IPS-18a (cell line): ENCODE data around the gene PRDM12.
"Not testable (repeated sequence)": the region's sequence is repeated elsewhere in the genome, so short reads cannot be mapped to it uniquely, and the experiment has no call there.

Experiments
- H3K27ac ChIP-seq: one replicate; pipeline ENCODE4 v1.5.1; 2013; ENCODE audit warnings: low read length
- H3K27me3 ChIP-seq: one replicate; pipeline ENCODE4 v1.6.1; 2013; ENCODE audit warnings: mild to moderate bottlenecking, low read length; ENCODE audit not compliant: control insufficient read depth, insufficient read depth
- H3K36me3 ChIP-seq: one replicate; pipeline ENCODE4 v1.6.1; 2013; ENCODE audit warnings: low read depth, low read length; ENCODE audit not compliant: control insufficient read depth
- H3K4me1 ChIP-seq: one replicate; pipeline ENCODE4 v1.6.1; 2013; ENCODE audit warnings: low read depth, low read length; ENCODE audit not compliant: control insufficient read depth
- H3K4me3 ChIP-seq: one replicate; pipeline ENCODE4 v1.5.1; 2013; ENCODE audit warnings: low read length
- H3K9ac ChIP-seq: one replicate; pipeline ENCODE4 v1.6.1; 2013; ENCODE audit warnings: mild to moderate bottlenecking, low read length, moderate library complexity
- H3K9me3 ChIP-seq: one replicate; pipeline ENCODE4 v1.6.1; 2013; ENCODE audit warnings: low read depth, low read length; ENCODE audit not compliant: control insufficient read depth

Gene PRDM12

DNA sequence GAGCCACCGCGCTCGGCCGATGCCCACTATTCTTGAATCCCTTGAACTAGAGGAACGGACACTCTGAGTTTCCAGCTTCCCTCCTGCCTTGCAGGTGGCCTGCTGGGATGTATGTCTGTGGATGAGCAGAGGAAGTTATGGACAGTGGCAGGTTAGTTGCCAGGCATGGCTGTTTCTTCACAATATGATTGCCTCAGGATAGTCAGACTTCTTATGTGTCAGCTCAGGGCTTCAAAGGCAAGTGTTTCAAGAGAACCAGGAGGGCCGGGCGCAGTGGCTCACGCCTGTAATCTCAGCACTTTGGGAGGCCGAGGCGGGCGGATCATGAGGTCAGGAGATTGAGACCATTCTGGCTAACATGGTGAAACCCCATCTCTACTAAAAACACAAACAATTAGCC is 21.6 kb downstream of the PRDM12 start:
- H3K27ac ChIP-seq, H3K9me3 ChIP-seq, H3K4me3 ChIP-seq, H3K36me3 ChIP-seq, H3K9ac ChIP-seq: not testable (repeated sequence)
- Histone ChIP-seq H3K27me3 (peaks cover 18% of the 10 kb centered on the region), H3K4me1 (peaks cover 10% of the 10 kb centered on the region)

DNA sequence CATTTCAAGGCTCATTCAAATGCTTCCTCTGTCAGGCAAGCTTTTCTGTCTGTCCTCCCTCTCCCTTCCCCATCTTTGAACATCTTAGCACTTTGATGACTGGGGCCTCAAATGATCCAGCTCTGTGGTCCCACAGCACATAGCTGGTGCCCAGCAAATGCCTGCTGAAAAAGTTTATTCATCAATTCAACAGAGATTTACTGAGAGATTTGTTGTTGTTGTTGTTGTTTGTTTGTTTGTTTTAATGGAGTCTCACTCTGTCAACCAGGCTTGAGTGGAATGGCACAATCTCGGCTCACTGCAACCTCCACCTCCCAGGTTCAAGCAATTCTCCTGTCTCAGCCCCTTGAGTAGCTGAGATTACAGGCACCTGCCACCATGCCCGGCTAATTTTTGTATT is 23.2 kb downstream of the PRDM12 start:
- Histone ChIP-seq H3K9ac (no peak overlapping the region), H3K27ac (no peak overlapping the region), H3K4me3 (no peak overlapping the region), H3K9me3 (peaks cover 5% of the 10 kb centered on the region), H3K36me3 (no peaks in the 10 kb centered on the region), H3K27me3 (peaks cover 4% of the 10 kb centered on the region), H3K4me1 (peaks cover 14% of the 10 kb centered on the region)

DNA sequence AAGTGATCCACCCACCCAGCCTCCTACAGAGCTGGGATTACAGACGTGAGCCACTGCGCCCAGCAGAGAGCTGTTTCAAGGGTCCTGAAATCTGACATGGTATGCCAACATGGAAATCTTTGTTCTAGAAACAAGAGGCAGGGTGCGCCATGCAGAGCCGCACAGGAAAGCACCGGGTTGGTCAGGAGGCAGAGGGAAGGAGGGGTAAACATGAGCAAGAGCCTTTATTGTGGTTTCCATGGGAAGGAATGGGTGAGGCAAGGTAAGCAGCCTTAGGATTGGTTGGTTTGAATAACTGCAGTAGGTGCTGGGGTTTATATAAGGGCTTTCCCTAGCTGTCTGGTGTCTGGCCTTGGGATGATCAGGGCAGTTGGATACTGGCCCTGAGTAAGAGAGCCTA is 23.7 kb downstream of the PRDM12 start:
- H3K9ac ChIP-seq, result no peak overlapping the region
- H3K9me3 ChIP-seq, result peaks cover 5% of the 10 kb centered on the region
- no peak overlapping the region for H3K4me3 ChIP-seq
- peaks cover 18% of the 10 kb centered on the region for H3K4me1 ChIP-seq
- H3K27ac ChIP-seq, result no peak overlapping the region
- no peaks in the 10 kb centered on the region for H3K36me3 ChIP-seq
- peaks cover 4% of the 10 kb centered on the region for H3K27me3 ChIP-seq

DNA sequence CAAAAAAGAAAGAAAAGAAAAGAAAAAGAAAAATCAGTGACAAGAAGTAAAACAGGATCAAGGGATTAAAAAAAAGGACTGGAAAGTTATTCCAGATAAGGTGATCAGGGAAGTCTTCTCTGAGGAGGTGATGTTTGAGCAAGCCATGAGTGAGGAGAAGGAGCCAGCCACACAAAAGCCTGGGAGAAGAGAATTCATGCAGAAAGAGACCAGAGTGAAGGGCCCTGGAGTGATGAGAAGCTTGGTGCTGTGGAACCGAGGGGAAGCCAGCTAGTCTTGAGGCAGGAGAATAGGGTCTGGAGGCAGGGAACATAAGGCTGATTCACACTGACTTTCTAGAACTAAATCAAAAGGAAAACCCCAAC is 25.2 kb downstream of the PRDM12 start:
- Histone ChIP-seq H3K4me1 (peaks cover 20% of the 10 kb centered on the region), H3K4me3 (peak overlapping the region; percentile 30), H3K27ac (no peak overlapping the region), H3K27me3 (no peaks in the 10 kb centered on the region), H3K9me3 (peaks cover 5% of the 10 kb centered on the region), H3K9ac (no peak overlapping the region), H3K36me3 (no peaks in the 10 kb centered on the region)

DNA sequence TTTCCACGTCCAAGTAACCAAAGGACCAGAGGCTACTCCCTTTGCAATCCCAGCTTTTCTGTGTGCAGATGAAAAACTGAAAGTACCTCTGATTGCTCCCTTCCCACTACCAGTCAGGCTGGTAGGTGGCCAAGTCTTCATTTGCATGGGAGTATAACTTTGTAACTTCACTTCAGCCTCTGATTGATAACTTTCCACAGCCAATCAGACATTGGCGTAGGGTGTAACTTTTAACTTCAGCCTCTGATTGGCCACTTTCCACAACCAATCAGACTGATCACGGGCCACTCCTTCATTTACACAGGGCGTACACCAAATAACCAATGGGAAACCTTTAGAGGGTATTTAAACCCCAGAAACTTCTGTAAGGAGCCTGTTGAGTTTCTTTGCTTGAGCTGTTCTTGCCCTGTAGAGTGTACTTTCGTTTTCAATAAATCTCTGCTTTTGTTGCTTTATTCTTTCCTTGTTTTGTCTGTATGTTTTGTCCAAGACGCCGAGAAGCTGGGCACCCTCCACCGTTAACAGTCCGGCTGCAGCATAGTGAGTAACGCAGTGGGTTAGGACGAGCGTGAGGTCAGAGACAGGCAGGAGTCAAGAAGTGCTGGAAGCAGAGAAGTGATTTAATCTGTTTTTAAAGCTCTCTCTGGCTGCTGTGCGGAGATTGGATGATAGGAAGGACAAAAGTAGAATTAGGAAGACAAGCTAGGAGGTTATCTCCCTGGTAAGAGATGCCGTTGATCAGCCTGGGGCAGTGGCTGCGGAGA is 25.7 kb downstream of the PRDM12 start:
- H3K4me3 ChIP-seq, result peak overlapping the region; percentile 39
- H3K4me1 ChIP-seq, result peaks cover 24% of the 10 kb centered on the region
- H3K27ac ChIP-seq, result no peak overlapping the region
- no peak overlapping the region for H3K9ac ChIP-seq
- H3K9me3 ChIP-seq, result peaks cover 3% of the 10 kb centered on the region
- no peaks in the 10 kb centered on the region for H3K27me3 ChIP-seq
- H3K36me3 ChIP-seq, result peaks cover under 1% of the 10 kb centered on the region

DNA sequence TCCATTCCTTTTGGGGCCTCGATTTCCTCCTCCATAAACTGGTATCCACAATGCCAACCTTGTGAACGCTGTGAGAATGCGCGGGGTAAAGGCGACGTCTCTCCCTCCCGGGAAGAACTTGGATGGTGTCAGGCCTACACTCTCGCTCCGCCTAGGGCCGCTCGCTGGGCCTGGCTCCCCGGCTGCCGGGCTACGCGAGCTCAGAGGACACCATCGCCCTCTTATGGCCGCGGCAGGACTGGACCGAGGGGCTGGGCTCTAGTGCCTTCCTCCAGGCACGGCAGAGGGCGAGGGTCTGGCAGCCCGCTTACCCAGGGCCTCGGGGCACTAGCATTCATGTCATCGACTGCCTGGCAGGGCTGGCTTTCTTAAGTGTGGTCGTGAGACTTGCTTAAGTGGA is 27.9 kb downstream of the PRDM12 start:
- peaks cover 24% of the 10 kb centered on the region for H3K4me1 ChIP-seq
- H3K27me3 ChIP-seq, result no peaks in the 10 kb centered on the region
- no peak overlapping the region for H3K9ac ChIP-seq
- no peak overlapping the region for H3K27ac ChIP-seq
- peak overlapping the region; percentile 88 for H3K4me3 ChIP-seq
- H3K36me3 ChIP-seq, result peaks cover 22% of the 10 kb centered on the region
- H3K9me3 ChIP-seq, result no peaks in the 10 kb centered on the region

DNA sequence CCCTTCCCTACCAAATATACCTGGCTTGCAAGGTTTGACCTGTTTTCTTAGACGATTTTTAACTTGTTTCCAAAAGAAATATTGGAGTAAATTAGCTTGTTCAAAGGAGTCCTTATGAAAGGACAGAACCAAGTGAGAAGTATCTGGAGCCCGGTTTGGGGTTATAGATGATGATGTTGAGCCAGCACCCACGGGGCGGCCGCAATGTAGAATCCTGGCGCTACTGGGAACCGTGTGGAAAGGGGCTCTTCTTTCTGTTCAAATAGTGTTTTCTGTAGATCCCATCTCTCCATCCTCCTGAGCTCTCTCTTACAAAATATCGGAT is 28.7 kb downstream of the PRDM12 start:
- H3K27ac ChIP-seq, result no peak overlapping the region

DNA sequence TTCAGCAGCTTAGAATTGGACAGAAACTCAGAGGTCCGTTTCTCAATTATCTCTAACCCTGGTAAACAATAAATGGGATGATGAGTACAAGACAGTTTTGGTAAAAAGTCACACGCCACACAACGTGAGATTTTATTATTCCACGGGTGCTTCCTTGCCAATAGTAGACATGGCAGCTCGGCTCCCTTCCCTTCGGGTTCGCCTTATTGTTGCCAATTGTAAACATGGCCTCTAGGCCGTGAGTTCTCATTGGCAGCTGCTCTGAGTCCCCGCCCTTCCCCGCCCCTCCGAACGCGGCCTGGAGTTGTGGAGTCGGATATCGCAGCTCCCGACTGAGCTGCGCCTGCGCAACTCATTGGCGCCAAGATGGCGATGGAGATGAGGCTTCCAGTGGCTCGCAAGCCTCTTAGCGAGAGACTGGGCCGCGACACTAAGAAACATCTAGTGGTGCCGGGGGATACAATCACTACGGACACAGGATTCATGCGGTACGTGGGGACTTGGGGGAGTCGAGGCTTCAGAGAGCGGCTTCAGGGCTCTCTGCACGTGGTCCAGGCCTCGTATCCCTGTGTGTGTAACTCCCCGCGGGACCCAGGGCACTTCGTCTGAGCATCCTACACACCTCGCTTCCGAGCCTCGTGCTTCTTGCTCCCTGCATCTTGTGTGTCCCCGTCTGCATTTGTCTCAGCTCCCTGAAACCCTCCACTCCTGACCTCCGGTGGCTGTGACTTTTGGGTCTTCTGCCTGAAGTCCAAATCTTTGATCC is 29.2 kb downstream of the PRDM12 start, which contains the start of gene EXOSC2:
Gene EXOSC2, plus strand, starts transcription at position 355 of the 766 bp plus-strand sequence. Its CDS starts 12 bp downstream, at position 367.
- peaks cover 34% of the 10 kb centered on the region for H3K36me3 ChIP-seq
- H3K9me3 ChIP-seq, result no peaks in the 10 kb centered on the region
- H3K27ac ChIP-seq, result peak within 1 kb of the TSS; percentile 81
- H3K4me1 ChIP-seq, result peaks cover 24% of the 10 kb centered on the region
- H3K9ac ChIP-seq, result peak within 1 kb of the TSS; percentile 94
- H3K27me3 ChIP-seq, result no peaks in the 10 kb centered on the region
- peak within 1 kb of the TSS; percentile 88 for H3K4me3 ChIP-seq

More for the DNA sequence above, 28.7 kb downstream of the PRDM12 start:
- peak overlapping the region; percentile 88 for H3K4me3 ChIP-seq
- H3K27me3 ChIP-seq, result no peaks in the 10 kb centered on the region
- peak overlapping the region; percentile 94 for H3K9ac ChIP-seq
- H3K4me1 ChIP-seq, result peaks cover 24% of the 10 kb centered on the region
- H3K9me3 ChIP-seq, result no peaks in the 10 kb centered on the region
- H3K36me3 ChIP-seq, result peaks cover 28% of the 10 kb centered on the region

DNA sequence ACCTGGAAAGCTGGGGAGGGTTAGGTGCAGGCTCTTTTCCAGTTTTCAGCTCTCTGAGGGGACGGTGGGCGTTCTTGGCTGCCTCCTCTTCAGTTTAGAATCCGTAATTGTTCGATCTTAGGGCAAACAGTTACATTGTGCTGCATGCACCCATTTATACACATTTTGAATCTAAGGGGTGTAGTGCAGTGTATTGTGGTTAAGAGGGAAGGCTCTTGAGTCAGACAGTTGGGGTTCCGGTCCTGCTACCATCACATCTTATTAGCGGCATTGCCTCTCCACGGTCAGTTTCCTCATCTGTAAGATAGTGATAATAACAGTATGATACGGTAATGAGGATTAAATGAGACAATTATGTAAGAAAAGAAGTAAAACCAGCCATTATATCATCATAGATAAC is 29.8 kb downstream of the PRDM12 start:
- H3K36me3 ChIP-seq, result peaks cover 40% of the 10 kb centered on the region
- H3K4me3 ChIP-seq, result peak overlapping the region; percentile 88
- H3K4me1 ChIP-seq, result peaks cover 24% of the 10 kb centered on the region
- H3K27ac ChIP-seq, result peak overlapping the region; percentile 81
- H3K9me3 ChIP-seq, result no peaks in the 10 kb centered on the region
- H3K9ac ChIP-seq, result peak overlapping the region; percentile 94
- no peaks in the 10 kb centered on the region for H3K27me3 ChIP-seq

DNA sequence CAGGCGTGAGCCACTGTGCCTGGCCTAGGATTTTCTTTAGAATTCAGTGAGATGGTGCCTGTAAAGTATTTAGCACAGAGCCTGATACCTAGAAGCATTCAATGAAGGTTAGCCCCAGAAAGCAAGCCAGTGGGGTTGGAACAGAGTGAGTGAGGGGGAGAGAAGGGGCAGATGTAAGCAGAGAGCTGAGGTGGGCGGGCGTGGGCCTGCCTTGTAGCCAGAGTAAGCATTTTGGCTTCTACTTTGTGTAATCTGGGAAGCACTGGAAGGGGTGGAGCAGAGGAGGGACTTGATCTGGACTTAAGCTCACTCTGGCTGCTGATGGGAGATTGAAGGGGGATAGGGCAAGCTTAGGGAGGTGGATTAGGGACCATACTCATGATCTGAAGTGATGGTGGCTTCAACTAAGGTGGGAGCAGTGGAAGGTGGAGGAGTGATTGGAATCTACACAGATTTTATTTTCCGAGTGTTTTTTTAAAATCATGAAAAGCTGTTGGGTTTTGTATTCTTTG is 31.8 kb downstream of the PRDM12 start:
- Histone ChIP-seq H3K27ac (no peak overlapping the region), H3K4me3 (no peak overlapping the region), H3K4me1 (peaks cover 17% of the 10 kb centered on the region), H3K9me3 (no peaks in the 10 kb centered on the region), H3K36me3 (peaks cover 52% of the 10 kb centered on the region), H3K27me3 (no peaks in the 10 kb centered on the region), H3K9ac (no peak overlapping the region)

DNA sequence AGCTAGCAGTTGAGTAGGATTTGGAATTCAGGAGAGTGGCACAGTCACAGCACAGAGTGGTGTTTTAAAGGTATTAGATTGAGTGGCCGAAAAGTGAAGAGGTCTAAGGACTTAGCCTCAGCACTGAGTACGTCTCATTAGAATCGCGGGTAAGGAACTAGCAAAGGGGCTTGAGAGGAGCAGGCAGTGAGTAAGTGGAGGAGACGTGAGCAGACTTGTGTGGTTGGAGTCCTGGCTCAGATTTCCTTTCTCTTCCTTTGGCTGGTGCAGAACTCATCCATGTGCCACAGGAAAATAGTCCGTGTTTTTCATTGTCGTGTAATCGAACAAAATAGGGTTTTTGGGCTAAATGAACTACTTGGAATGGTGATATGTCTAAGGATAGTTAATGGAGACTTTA is 32.6 kb downstream of the PRDM12 start:
- Histone ChIP-seq H3K4me1 (peaks cover 14% of the 10 kb centered on the region), H3K27ac (no peak overlapping the region), H3K9me3 (no peaks in the 10 kb centered on the region), H3K27me3 (no peaks in the 10 kb centered on the region), H3K9ac (no peak overlapping the region), H3K36me3 (peaks cover 60% of the 10 kb centered on the region), H3K4me3 (no peak overlapping the region)
